Skeletal muscle cell (primary cell): ENCODE results near the gene DCANP1.

Source experiments
- DNase-seq: peaks from one replicate; pipeline ENCODE4 v3.0.0-alpha.2; 2010; ENCODE audit warnings: low read depth
- H3K4me3 ChIP-seq: 2 replicates; pipeline ENCODE4 v1.5.1; 2011; ENCODE audit warnings: low read depth, mild to moderate bottlenecking, control low read depth, low read length, moderate library complexity

DCANP1 gene

DNA sequence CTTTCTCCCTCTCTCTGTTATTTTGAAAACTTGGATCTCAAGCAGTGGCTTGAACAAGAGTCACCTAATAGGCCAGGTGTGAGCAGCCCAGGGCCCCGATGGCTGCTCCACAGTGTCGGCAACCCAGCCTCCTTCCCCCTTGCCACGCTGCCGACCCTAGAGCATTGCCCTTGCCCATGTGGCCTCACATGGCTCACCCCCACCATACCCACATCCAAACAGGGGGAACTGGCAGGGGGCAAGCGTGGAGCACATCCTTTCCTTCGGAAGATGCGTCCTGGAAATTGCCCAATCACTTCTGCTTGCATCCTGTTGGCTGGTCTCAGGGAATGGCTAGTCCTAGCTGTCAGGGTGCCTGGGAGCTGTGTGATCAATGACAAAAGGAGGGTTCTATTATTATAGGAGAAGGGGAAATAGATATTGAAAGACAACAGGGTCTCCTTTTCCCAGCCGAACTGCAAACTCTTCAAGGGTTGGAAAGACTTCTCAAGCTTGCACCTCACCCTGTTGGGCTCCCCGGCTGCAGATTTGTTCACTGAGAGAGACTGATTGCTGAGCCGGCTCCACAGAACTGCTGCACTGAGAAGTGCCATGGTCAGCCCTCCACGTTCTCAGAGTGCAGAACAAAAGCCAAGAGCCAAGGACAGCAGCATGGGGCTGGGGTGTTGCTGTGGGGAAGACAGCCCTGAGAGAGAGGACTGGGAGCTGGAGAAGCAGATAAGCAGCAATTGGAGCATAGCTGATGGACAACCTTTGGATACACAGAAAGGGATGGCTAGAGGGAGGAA lies 13.3 kb upstream of the DCANP1 start:
- no peak for DNase-seq
- H3K4me3 ChIP-seq, result no peak overlapping the region

DNA sequence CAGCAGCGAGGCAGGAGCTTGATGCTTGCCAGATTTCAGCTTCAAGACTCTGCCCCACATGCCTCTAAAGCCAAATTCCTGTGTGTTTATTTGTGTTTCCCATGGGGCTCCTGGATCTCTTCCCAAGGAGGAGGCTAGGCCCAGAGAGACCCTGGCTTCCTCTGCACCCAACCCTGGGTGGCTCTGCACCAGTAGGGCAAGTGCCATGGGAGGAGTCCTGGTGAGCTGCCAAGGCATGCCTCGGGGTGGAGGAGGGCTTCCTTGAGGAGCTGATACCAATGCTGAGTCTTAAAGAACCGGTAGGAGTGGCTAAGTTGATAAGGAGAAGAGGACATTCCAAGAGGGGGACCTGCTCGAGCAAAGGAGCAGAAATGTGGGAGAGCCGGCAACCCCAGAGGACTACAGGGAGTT lies 11.8 kb upstream of the DCANP1 start:
- no peak overlapping the region for H3K4me3 ChIP-seq
- no peak for DNase-seq

DNA sequence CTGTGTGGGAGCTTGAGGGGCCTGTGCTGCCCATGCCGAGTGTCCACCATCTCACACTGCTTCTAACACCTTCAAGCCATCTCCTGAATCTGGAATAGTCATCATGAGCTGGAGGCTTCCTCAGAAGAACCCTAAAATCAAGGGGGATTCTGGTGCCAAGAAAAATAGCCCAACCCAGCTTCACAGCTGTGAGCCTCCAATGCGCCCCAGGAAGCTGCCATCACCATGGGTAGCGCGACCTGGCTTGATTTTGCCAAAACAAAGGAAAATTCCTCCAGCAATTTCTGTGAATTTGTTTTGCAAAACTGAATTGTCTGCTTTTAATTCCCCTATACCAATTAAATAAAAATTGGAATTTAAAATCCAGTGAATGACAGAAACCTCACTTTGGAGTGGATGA lies 11.2 kb upstream of the DCANP1 start:
- no peak overlapping the region for H3K4me3 ChIP-seq
- DNase-seq, result no peak

DNA sequence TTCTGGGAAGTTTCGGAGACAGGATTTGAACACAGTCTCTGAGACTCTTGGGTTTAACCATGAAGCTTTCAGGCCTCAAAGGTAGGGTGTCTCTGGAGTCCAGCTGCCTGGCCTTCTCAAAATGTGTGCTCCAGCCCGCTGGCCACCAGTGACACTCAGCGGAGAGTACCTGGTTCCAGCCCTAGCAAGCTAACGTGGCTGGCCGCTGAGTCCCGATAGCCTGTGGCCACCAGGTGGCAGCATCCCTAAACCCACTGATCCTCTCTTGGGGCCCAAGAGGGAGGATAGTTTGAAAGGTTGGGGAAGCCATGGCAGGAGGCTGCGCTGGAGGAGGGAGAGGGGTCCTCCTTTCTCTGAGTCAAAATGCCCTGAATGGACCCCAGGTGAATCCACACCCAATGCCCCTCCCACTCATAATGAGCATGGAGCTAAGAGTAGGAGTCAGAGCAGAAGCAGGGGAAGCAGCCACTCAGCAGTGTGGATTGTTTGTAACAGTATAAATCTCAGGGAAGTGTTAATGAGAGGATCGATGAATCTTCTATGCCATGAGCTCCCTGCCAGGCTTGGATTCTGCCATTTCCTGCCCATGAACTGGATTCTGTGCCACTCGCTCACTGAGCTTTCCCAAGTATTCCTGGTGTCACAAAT lies 10.4 kb upstream of the DCANP1 start:
- H3K4me3 ChIP-seq, result no peak overlapping the region
- no peak for DNase-seq

DNA sequence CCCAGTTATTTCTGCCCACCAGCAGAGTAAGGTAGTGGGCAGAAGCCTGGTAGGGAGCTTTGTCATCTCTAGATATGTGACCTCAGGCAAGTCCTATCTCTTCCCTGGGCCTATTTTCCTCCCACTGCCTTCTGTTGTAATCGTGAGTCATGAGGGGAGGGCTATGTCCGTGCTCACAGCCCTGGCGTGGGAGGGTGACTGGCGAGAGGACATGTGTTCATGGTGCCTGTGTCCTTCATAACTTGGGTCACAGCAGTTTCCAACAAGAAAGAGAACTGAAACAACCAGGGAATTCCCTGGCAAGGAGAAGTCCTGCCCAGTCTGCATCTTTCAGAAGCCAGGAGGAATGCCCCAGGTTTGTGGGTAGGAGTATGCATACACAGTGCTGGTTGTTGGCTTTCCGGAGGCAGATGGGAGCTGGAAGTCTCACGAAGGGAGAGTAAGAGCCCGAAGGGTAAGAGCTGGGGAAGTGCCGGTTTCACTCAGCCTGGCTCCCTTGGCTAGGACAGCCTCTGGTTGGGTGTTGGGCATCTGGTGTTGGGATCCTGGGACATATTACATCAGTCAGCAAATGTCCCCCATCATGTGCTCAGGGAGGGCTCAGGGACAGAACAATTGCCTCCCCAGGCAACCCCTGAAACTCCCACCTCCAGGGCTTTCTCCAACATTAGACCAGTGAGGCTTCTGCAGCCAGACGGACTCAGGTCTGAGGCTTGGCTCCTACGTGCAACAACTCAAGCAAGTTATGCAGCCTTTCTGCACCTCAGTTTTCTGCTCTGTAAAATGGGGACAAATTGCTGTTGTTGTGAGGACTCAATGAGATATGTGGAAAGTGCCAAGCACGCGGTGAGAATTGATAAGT lies 9.3 kb upstream of the DCANP1 start:
- no peak overlapping the region for H3K4me3 ChIP-seq
- DNase-seq, result peak; percentile 53

DNA sequence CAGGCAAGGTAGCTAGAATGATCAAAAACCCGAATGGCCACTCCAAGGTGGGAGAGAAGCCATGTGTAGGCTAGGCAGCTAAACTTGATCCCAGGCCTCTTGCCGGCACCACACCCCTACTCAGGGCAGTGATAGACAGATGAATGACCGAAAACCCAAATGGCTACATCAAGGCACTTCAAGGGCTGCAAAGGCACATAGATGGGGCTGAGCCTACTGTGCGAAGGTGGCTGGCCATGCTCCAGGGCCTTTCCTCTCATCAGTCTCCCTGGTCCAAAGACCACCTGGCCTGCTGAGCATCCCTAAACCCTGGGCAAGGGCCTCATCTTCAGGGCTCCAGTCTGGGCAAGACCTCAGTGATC lies 8.7 kb upstream of the DCANP1 start:
- no peak overlapping the region for H3K4me3 ChIP-seq
- no peak for DNase-seq

DNA sequence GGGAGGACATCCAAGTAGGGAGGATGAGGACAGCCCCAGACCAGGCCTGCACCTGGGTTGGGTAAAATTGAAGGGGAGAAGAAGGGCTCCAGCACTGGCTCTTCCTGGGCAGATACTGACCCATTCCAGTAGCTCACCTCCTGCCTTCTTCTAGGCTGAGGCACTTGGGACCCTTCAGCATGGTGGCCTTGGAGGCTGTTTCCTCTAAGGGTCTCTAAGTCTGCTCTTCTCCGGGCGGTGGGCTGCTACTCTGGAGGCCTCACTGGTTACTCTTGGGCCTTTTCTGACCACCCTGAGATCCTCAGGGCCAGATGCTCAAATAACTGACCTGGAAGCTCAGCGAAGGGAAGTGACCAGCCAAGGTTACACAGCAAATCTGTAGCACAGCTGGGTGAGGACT lies 7.8 kb upstream of the DCANP1 start:
- DNase-seq, result no peak
- no peak overlapping the region for H3K4me3 ChIP-seq

DNA sequence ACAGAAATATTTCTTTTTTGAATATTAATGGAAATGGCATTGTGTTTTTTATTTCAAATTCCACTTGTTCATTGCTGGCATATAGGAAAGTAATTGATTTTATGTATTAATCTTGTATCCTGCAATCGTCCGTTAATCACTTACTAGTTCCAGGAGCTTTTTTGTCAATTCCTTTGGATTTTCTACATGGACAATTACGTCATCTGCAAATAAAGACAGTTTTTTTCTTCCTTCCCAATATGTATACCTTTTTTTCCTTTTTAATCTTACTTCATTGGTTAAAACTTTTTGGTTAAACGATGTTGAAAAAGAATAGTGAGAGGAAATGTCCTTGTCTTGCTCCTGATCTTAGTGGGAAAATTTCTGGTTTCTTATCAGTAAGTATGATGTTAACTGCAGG lies 6.5 kb upstream of the DCANP1 start:
- no peak for DNase-seq

DNA sequence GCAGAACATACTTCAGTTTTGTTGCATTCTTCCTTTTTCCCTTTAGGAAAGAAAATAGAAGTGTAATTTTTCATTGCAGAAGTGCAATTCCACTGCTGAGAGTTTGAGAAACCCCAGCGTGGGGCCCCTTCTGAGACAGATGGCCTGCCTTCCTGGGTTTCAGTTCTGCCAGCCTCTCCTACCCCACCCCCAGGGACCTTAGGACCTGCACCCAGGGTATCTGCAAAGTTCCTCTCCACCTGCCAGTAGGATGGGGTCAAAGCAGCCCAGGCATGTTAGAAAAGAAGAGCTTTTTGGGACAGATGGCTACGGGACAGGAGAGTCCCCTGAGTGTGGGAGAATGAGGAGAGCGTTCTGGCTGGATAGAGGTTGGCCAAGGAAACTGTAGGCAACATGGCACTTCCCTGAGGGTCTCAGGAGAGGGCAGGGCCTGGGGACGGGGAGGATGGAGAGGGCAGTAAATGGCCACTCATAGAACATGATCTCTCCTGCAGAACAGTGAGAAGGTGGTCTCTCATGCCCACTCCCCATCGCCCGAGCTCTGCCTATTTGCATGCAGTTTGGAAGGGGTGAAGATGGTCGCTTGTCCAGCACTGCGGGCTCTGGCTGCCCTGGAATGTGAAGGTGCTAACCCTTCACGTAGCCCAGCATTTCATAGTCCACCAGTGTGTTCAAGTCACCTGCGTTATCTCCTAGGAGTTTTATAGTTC lies 5.3 kb upstream of the DCANP1 start, which contains the start of gene TIFAB:
Gene TIFAB, minus strand, starts transcription at position 31 of the 710 bp plus-strand sequence. CDS start 2,412 bp downstream, outside the sequence.
- DNase-seq, result no peak

More for the DNA sequence above, 6.5 kb upstream of the DCANP1 start:
- H3K4me3 ChIP-seq, result no peak overlapping the region

DNA sequence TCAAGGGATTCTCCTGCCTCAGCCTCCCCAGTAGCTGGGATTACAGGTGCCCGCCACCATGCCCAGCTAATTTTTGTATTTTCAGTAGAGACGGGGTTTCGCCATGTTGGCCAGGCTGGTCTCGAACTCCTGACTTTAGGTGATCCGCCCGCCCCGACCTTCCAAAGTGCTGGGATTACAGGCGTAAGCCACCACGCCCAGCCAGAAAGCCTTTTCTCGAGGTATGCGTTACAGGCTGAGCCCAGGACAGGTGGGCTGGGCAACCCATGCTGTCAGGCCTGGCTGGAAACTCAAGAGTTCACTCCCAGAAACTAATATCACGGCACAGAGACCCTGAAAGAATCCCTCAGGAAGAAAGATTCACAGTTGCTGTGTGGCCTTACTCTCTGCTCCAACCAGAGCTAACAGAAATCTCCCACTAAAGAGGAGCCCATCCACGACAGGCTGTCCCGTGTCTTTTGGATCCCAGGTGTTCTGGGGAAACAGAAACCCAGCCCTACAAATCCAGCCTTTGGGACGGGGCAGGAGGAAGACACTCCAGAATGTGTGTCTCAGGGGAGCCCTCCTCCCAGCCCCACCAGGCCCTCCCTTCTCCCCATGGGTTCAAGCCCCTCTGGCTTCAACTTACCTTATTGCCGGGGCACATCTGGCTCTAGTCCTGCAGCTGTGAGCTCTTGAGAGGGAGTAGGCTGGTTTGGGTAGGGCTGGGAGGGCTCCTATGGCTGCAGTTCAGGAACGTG lies 4.6 kb upstream of the DCANP1 start:
- no peak overlapping the region for H3K4me3 ChIP-seq
- DNase-seq, result no peak

More for the DNA sequence above, 5.3 kb upstream of the DCANP1 start, which contains the start of gene TIFAB:
- no peak within 1 kb of the TSS for H3K4me3 ChIP-seq

DNA sequence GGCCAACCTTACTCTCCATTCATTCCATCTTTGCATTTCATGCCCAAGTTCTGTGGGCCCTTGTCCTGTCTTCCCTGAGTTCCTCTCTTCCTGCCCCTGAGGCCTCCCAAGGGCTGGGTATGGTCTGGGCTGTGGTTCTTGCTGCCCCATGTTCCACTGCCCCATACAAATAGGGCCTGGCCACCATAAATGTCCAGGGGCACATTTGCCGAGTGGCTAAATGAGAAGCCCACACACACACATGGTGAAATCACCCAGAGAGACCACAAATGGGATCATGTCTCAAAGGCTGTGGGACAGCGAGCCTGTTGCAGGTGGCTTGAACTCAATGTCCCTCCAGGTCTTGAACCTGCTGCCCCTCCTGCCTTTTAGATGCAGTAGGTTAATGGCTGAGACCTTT lies 3.8 kb upstream of the DCANP1 start:
- no peak overlapping the region for H3K4me3 ChIP-seq
- no peak for DNase-seq

DNA sequence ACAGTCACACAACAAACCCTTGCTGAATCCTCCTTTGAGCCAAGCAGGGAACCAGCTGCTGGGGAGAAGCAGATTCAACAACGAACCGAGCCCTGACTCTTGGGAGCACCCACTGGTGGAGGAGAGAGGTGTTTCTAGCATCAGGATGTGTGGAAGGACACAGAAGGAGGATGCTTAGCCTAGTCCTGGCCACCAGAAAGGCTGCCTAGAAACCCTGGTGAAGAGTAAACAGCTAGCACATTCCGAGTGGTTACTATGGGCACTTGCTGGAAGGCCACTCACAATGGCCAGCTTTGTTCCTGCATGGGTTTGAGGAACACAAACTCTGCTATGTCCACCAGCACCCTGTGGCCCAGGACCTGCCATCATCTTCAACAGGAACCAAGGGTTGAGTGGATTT lies 3.2 kb upstream of the DCANP1 start:
- H3K4me3 ChIP-seq, result no peak overlapping the region

DNA sequence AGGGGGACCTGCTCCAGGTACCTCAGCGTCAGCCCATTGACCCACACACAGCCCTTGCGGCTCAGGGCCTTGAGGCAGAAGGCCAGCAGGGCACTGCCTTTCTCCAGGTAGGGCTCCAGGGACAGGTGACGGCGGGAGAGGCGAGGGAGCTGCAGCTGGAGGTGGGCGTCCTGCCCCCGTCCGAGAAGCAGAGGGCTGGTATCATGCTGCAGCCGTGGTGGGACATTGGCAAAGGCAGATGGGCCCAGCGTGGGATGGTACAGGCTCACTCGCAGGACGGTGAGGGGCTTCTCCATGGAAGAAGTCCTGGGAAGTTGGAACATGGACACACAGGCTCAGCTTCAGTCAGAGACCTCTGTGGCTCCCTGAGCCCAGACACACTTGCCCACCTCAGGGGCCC lies 2.5 kb upstream of the DCANP1 start:
- H3K4me3 ChIP-seq, result no peak overlapping the region
- DNase-seq, result no peak

More for the DNA sequence above, 3.2 kb upstream of the DCANP1 start:
- DNase-seq, result no peak

DNA sequence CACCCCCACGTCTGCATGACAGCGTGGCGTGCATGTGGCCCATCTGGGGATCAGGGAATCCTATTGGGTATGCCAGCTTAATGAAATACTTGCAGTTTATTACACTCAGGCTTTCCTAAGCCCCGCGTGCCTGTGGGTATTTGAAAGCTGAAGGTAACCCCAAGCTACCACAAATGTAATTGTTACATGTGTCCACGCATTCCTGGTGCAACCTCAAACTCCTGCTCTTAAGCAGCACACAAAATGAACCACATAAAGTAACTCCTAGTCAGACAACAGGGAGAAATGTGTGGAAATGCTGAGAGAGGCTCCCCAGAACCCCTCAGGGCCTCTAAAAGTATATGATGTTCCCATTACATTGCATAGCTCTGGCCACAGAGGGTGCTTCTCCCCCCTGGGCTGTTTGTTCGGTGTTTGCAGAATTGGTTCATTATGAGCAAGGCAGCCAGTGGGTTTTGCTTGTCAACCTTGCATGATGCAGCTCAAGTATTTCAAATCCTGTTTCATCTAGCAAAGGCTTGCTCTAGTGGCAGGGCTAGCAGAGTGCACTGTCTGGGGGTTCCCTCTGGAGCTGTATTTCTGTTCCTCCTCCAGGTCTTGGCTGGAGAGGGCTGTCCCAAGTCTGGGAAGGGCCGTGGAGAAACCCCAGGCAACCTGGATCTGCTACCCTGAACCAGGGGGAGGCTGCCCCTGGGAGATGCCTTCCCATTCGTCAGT lies 1.8 kb upstream of the DCANP1 start:
- DNase-seq, result no peak
- H3K4me3 ChIP-seq, result no peak overlapping the region

DNA sequence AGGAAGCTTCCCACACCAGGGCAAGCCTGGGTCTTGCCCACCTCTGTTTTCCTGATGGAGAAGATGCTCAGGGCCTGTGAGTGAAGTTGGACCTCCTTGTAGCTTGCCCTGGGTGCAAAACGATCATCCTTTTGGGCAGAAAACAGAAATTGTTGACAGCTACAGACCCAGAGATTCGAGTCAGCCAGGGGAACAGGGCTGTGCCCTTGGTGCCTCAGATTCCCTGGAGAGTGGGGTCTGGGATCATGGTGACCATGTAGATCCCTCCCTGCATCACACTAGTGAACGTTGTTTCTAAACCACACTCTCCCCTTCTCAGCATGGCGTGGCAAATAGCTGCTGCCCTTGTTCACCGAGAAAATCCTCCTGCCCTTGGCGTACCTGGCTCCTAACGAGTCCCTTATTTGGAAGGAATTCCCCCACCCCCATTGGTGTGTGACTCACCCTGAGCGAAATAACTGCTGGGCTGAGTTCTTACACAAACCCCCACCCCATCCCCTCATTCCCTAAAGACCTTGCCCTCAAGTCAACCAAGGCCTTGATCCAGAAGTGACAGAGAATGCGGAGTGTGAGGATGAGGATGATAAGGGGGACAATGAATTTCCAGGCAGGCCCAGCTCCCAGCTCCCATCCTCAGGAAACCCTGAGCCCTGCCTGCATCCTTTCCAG lies 1.1 kb upstream of the DCANP1 start:
- no peak overlapping the region for H3K4me3 ChIP-seq
- DNase-seq, result no peak

DNA sequence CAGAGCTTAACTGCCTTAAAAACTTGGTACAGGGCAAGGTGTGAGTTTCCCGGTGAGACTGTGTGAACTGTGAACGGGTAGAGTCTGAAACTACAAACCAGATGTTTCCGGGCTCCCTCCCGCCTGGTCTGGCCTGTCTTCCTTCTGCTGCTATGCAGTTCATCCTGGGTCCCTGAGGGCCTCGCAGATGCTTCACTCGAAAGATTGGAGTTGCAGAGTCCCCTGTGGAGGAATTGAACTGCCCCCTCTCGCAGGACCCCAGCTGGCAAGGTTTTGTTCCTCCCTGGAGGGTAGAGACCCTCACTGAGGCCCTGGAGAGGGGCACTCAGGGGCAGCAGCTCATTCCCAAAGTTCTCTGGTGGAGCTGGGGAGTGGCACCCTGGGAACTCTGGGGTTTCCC lies 533 bp downstream of the DCANP1 start:
- H3K4me3 ChIP-seq, result no peak overlapping the region
- no peak for DNase-seq

DNA sequence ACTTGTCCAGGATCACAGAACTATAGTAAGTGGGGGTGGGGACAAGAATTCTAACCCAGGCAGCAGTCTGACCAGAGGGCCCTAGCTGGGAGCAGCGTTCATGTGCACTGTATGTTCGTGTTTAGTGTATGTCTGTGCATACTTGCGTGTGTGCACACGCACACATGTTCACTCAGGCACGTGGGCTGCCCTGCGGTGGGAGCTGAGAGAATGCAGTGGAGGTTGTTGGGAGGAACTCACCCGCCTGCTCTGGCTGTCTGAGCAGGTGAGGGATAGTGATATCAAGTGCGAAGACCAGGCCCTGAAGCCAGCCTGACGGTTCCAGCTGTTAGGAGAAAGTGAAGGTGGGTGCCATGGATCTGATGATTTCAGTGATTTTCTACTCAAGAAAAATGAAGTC lies 942 bp downstream of the DCANP1 start:
- DNase-seq, result no peak
- H3K4me3 ChIP-seq, result no peak overlapping the region
